Activated T-helper 1 cell treated with Interleukin-2 at 50 U/mL for 16 hours (primary cell): ENCODE measurements around the gene IL11.
A peak's percentile ranks its signal among the peaks of the same experiment; 100 is the strongest.

Source experiments
- DNase-seq: peaks from one replicate; pipeline ENCODE4 v3.0.0-alpha.2; 2020; ENCODE audit warnings: low read depth

The IL11 gene

GRCh38 chr19:55372316-55373081 lies 2.2 kb upstream of the IL11 start:
- DNase-seq: no peak

- no peak for DNase-seq
Measured at GRCh38 chr19:55369653-55370304, 484 bp downstream of the IL11 start.

GRCh38 chr19:55368701-55369563 lies 1.3 kb downstream of the IL11 start:
- no peak for DNase-seq

- no peak for DNase-seq
Measured at GRCh38 chr19:55368106-55368505, 2.2 kb downstream of the IL11 start.

GRCh38 chr19:55366790-55367189 lies 3.5 kb downstream of the IL11 start:
- no peak for DNase-seq

GRCh38 chr19:55365964-55366363 lies 4.3 kb downstream of the IL11 start:
- no peak for DNase-seq

- DNase-seq: no peak
Measured at GRCh38 chr19:55365245-55365644, 5.0 kb downstream of the IL11 start.

- DNase-seq: no peak
Measured at GRCh38 chr19:55362990-55363716, 7.1 kb downstream of the IL11 start, which contains the start of gene GARIN5B. TSS of gene GARIN5B (minus strand) at chr19:55363260. CDS start at chr19:55363066, 194 bp downstream.

GRCh38 chr19:55362174-55362989 lies 7.9 kb downstream of the IL11 start:
- no peak for DNase-seq

- no peak for DNase-seq
Measured at GRCh38 chr19:55360902-55361301, 9.4 kb downstream of the IL11 start.

GRCh38 chr19:55358943-55359908 lies 11.0 kb downstream of the IL11 start:
- no peak for DNase-seq

- no peak for DNase-seq
Measured at GRCh38 chr19:55358493-55358892, 11.8 kb downstream of the IL11 start.

GRCh38 chr19:55355213-55355821 lies 14.9 kb downstream of the IL11 start:
- no peak for DNase-seq

- DNase-seq: no peak
Measured at GRCh38 chr19:55354698-55355212, 15.5 kb downstream of the IL11 start, which contains the start of gene COX6B2. TSS of gene COX6B2 (minus strand) at chr19:55354719. CDS start at chr19:55354521, 198 bp downstream.

- DNase-seq: peak; percentile 27
Measured at GRCh38 chr19:55353803-55354697, 16.2 kb downstream of the IL11 start.

GRCh38 chr19:55353356-55353802 lies 16.9 kb downstream of the IL11 start:
- no peak for DNase-seq

GRCh38 chr19:55352549-55353145 lies 17.6 kb downstream of the IL11 start:
- no peak for DNase-seq
